Measurements from ENCODE around the gene NCOA5.

DNA sequence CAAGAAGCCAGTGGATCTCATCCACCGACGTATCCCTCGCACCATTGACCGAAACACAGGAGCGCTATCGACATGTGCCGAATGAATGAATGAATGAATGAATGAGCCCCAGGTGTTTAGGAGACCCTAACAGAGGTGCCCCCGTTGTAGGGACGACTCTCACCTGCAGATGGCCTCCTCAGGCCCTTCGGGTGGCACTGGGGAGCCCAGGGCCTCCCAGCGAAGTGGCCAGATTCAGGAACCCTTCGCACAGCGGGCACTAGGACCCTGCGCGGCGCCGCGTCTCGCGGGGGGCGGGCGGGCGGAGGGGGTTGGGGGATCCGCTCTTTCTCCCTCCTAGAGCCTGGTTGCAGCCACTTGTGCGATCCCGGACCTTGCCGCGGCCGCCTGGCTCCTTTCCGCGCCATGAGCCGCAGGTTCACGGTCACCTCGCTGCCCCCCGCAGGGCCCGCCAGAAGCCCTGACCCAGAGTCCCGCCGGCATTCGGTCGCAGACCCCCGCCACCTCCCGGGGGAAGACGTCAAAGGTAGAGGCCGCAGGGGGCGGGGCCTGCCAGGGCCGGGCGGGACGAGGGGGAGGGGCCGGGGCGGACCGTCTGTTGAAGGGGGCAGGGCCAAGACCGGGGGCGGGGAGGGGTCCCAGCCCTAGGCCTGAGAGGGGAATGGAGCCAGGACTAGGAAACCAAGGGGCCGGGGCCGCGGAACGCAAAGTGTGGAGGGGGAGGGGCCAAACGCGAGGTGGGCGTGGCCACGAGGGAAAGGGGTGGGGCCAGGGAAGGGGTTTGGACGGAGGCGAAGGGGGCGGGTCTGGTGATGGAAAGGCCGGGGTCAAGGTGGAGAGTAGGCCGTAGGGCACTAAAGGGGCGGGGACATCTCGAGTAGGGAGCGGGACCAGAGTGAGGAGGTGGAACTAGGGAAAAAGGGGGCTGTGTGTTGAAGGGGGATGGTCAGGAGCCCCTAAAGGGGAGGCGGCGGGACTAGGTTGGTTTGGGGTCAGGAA is 68.1 kb downstream of the NCOA5 start:
- TF ChIP-seq, protein P1, sequence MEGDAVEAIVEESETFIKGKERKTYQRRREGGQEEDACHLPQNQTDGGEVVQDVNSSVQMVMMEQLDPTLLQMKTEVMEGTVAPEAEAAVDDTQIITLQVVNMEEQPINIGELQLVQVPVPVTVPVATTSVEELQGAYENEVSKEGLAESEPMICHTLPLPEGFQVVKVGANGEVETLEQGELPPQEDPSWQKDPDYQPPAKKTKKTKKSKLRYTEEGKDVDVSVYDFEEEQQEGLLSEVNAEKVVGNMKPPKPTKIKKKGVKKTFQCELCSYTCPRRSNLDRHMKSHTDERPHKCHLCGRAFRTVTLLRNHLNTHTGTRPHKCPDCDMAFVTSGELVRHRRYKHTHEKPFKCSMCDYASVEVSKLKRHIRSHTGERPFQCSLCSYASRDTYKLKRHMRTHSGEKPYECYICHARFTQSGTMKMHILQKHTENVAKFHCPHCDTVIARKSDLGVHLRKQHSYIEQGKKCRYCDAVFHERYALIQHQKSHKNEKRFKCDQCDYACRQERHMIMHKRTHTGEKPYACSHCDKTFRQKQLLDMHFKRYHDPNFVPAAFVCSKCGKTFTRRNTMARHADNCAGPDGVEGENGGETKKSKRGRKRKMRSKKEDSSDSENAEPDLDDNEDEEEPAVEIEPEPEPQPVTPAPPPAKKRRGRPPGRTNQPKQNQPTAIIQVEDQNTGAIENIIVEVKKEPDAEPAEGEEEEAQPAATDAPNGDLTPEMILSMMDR (IDR thresholded peaks at IDR 0.05): no peak
- TF ChIP-seq, protein P2, sequence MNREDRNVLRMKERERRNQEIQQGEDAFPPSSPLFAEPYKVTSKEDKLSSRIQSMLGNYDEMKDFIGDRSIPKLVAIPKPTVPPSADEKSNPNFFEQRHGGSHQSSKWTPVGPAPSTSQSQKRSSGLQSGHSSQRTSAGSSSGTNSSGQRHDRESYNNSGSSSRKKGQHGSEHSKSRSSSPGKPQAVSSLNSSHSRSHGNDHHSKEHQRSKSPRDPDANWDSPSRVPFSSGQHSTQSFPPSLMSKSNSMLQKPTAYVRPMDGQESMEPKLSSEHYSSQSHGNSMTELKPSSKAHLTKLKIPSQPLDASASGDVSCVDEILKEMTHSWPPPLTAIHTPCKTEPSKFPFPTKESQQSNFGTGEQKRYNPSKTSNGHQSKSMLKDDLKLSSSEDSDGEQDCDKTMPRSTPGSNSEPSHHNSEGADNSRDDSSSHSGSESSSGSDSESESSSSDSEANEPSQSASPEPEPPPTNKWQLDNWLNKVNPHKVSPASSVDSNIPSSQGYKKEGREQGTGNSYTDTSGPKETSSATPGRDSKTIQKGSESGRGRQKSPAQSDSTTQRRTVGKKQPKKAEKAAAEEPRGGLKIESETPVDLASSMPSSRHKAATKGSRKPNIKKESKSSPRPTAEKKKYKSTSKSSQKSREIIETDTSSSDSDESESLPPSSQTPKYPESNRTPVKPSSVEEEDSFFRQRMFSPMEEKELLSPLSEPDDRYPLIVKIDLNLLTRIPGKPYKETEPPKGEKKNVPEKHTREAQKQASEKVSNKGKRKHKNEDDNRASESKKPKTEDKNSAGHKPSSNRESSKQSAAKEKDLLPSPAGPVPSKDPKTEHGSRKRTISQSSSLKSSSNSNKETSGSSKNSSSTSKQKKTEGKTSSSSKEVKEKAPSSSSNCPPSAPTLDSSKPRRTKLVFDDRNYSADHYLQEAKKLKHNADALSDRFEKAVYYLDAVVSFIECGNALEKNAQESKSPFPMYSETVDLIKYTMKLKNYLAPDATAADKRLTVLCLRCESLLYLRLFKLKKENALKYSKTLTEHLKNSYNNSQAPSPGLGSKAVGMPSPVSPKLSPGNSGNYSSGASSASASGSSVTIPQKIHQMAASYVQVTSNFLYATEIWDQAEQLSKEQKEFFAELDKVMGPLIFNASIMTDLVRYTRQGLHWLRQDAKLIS (CRISPR knock-in tag; IDR thresholded peaks at IDR 0.05; ENCODE audit: borderline replicate concordance): no peak
- TF ChIP-seq ATF1 (CRISPR knock-in tag; IDR thresholded peaks at IDR 0.05): no peak
- no peak for TF ChIP-seq CREB1 (CRISPR knock-in tag; IDR thresholded peaks at IDR 0.05)
- TF ChIP-seq GABPB1 (CRISPR knock-in tag; IDR thresholded peaks at IDR 0.05): no peak
- TF ChIP-seq, protein P3, sequence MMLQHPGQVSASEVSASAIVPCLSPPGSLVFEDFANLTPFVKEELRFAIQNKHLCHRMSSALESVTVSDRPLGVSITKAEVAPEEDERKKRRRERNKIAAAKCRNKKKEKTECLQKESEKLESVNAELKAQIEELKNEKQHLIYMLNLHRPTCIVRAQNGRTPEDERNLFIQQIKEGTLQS (CRISPR knock-in tag; conservative IDR thresholded peaks at IDR 0.05): no peak
- TF ChIP-seq KAT7 (CRISPR knock-in tag; IDR thresholded peaks at IDR 0.05; ENCODE audit: borderline replicate concordance): no peak
- TF ChIP-seq CBFB (CRISPR knock-in tag; IDR thresholded peaks at IDR 0.05; ENCODE audit: low read depth): no peak
- no peak for TF ChIP-seq SMAD4 (CRISPR knock-in tag; IDR thresholded peaks at IDR 0.05)
- no peak for TF ChIP-seq ZBTB43 (CRISPR knock-in tag; IDR thresholded peaks at IDR 0.05)
- TF ChIP-seq TEAD1 (CRISPR knock-in tag; IDR thresholded peaks at IDR 0.05): no peak
